ENCODE results near the gene ACLY.
"Not testable (repeated sequence)": the region's sequence is repeated elsewhere in the genome, so short reads cannot be mapped to it uniquely, and the experiment has no call there.

The ACLY gene

GRCh38 chr17:41860254-41860931 lies 58.4 kb downstream of the ACLY start:
- Histone ChIP-seq H3K36me3 (no peaks in the 10 kb centered on the region), H3K27me3 (no peaks in the 10 kb centered on the region), H3K9me3 (no peaks in the 10 kb centered on the region), H3K4me1 (peaks cover 11% of the 10 kb centered on the region), H3K4me3 (ENCODE audit: low read depth, low read length) (no peak overlapping the region)
- DNase-seq, result no peak
- no peak for TF ChIP-seq CTCF (IDR thresholded peaks at IDR 0.05; ENCODE audit: low read depth, low read length)

GRCh38 chr17:41851382-41851781 lies 67.4 kb downstream of the ACLY start:
- peaks cover 37% of the 10 kb centered on the region for H3K36me3 ChIP-seq
- not testable (repeated sequence) for H3K4me3 ChIP-seq (ENCODE audit: low read depth, low read length); H3K27me3 ChIP-seq; DNase-seq; H3K9me3 ChIP-seq; H3K4me1 ChIP-seq

- Histone ChIP-seq H3K4me1 (peaks cover 9% of the 10 kb centered on the region), H3K27me3 (no peaks in the 10 kb centered on the region), H3K9me3 (no peaks in the 10 kb centered on the region), H3K4me3 (ENCODE audit: low read depth, low read length) (no peak overlapping the region), H3K36me3 (peaks cover 30% of the 10 kb centered on the region)
- no peak for TF ChIP-seq CTCF (IDR thresholded peaks at IDR 0.05; ENCODE audit: low read depth, low read length)
- DNase-seq, result no peak
Measured at GRCh38 chr17:41849251-41849990, 69.3 kb downstream of the ACLY start.

GRCh38 chr17:41848788-41849187 lies 70.0 kb downstream of the ACLY start:
- no peak overlapping the region for H3K4me3 ChIP-seq (ENCODE audit: low read depth, low read length)
- no peak for TF ChIP-seq CTCF (IDR thresholded peaks at IDR 0.05; ENCODE audit: low read depth, low read length)
- H3K36me3 ChIP-seq, result peaks cover 24% of the 10 kb centered on the region
- no peaks in the 10 kb centered on the region for H3K9me3 ChIP-seq
- no peak for DNase-seq
- H3K27me3 ChIP-seq, result no peaks in the 10 kb centered on the region
- H3K4me1 ChIP-seq, result peaks cover 9% of the 10 kb centered on the region

- Histone ChIP-seq H3K36me3 (peaks cover 5% of the 10 kb centered on the region), H3K4me1 (peaks cover 5% of the 10 kb centered on the region; the same call in 1 of the 2 replicates), H3K4me3 (ENCODE audit: low read depth, low read length) (no peak overlapping the region), H3K9me3 (no peaks in the 10 kb centered on the region), H3K27me3 (no peaks in the 10 kb centered on the region)
- DNase-seq, result no peak
- TF ChIP-seq CTCF (IDR thresholded peaks at IDR 0.05; ENCODE audit: low read depth, low read length), result no peak
Measured at GRCh38 chr17:41844971-41845370, 73.8 kb downstream of the ACLY start.

GRCh38 chr17:41840781-41841180 lies 78.0 kb downstream of the ACLY start:
- not testable (repeated sequence) for H3K9me3 ChIP-seq; H3K27me3 ChIP-seq; DNase-seq; H3K4me1 ChIP-seq; H3K36me3 ChIP-seq; H3K4me3 ChIP-seq (ENCODE audit: low read depth, low read length)

GRCh38 chr17:41839448-41839847 lies 79.3 kb downstream of the ACLY start:
- not testable (repeated sequence) for DNase-seq; H3K4me3 ChIP-seq (ENCODE audit: low read depth, low read length)

More at GRCh38 chr17:41839448-41839847, 79.3 kb downstream of the ACLY start:
- not testable (repeated sequence) for H3K36me3 ChIP-seq, H3K4me1 ChIP-seq, H3K9me3 ChIP-seq, H3K27me3 ChIP-seq
